ENCODE results near the gene ADRB2. TPM values are rescaled to one million over a fixed set of nuclear protein-coding genes. Genes with fewer than 3 reads are reported as not detected.

Gene ADRB2
- polyA plus RNA-seq, 1 donor = 0.57 TPM

GRCh38 chr5:148804393-148804792, 22.0 kb upstream of the ADRB2 start:
- no peaks in the 10 kb centered on the region for H3K9me3 ChIP-seq (ENCODE audit: control insufficient read depth, low read depth, low read length)
- no peak overlapping the region for H3K4me3 ChIP-seq (ENCODE audit: low read length)
- no peaks in the 10 kb centered on the region for H3K27me3 ChIP-seq (ENCODE audit: control insufficient read depth, insufficient read depth, low read length)
- no peaks in the 10 kb centered on the region for H3K36me3 ChIP-seq (ENCODE audit: control insufficient read depth, insufficient read depth, low read length)
- no peaks in the 10 kb centered on the region for H3K4me1 ChIP-seq (ENCODE audit: control insufficient read depth, insufficient read depth, low read length)
- no peak for DNase-seq
- H3K27ac ChIP-seq (ENCODE audit: low read length) = no peak overlapping the region
- 86% methylated on average over 5 of the region's 6 CpGs for WGBS (ENCODE audit: insufficient coverage, low lambda C conversion rate)

GRCh38 chr5:148805326-148806290, 20.8 kb upstream of the ADRB2 start:
- no peak overlapping the region for H3K27ac ChIP-seq (ENCODE audit: low read length)

DNA sequence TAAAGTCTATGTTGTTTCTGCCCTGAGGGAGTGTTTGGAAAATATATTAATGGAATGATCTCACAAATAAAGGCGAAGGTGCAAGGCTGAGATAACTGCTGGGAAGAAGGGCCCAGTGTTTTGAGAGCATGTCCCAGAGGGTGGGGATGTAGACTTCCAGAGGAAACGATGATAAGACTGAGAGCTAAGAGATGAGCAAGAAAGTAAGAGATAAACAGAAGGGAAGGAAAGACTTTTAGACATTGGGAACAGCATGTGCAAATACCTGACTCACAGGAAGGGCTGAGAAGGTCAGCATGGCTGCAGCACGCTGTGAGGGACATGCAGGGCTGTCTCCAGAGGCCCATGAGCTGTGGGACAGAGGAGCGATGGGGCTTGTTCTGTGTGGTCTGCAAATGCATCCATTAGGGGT, 19.9 kb upstream of the ADRB2 start:
- Histone ChIP-seq H3K27me3 (ENCODE audit: control insufficient read depth, insufficient read depth, low read length) (no peaks in the 10 kb centered on the region), H3K4me3 (ENCODE audit: low read length) (no peak overlapping the region), H3K4me1 (ENCODE audit: control insufficient read depth, insufficient read depth, low read length) (no peaks in the 10 kb centered on the region), H3K9me3 (ENCODE audit: control insufficient read depth, low read depth, low read length) (no peaks in the 10 kb centered on the region), H3K27ac (ENCODE audit: low read length) (no peak overlapping the region), H3K36me3 (ENCODE audit: control insufficient read depth, insufficient read depth, low read length) (no peaks in the 10 kb centered on the region)
- no CpG with 5 or more reads among the region's 4 CpGs for WGBS (ENCODE audit: insufficient coverage, low lambda C conversion rate)
- DNase-seq = no peak

More at GRCh38 chr5:148805326-148806290, 20.8 kb upstream of the ADRB2 start:
- Histone ChIP-seq H3K27me3 (ENCODE audit: control insufficient read depth, insufficient read depth, low read length) (no peaks in the 10 kb centered on the region), H3K4me1 (ENCODE audit: control insufficient read depth, insufficient read depth, low read length) (no peaks in the 10 kb centered on the region), H3K9me3 (ENCODE audit: control insufficient read depth, low read depth, low read length) (no peaks in the 10 kb centered on the region), H3K4me3 (ENCODE audit: low read length) (no peak overlapping the region), H3K36me3 (ENCODE audit: control insufficient read depth, insufficient read depth, low read length) (no peaks in the 10 kb centered on the region)
- no peak for DNase-seq
- 83% methylated on average over 2 of the region's 7 CpGs for WGBS (ENCODE audit: insufficient coverage, low lambda C conversion rate)

DNA sequence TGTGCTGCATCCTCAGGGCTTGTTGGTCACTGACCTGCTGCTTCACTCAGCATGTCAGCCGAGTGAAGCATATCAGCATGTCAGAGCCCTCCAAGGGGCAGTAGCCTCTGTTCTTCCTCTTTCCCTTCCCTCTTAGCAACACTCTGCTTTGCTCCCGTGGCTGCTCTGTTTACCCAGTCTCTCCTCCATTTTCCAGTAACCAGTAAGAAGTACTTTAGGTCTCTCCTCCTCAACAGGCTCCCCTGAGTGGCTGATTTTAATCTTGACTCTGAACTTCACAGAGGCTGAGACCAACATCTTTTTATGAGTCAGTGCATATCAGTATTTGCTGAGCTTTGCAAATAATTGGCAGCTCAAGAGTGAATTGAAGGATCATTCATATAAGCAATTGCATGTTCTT, 18.6 kb upstream of the ADRB2 start:
- peak in 1 of 2 donors; percentile 14 for DNase-seq
- 0% methylated on average over 1 of the region's 2 CpGs for WGBS (ENCODE audit: insufficient coverage, low lambda C conversion rate)
- Histone ChIP-seq H3K4me1 (ENCODE audit: control insufficient read depth, insufficient read depth, low read length) (no peaks in the 10 kb centered on the region), H3K9me3 (ENCODE audit: control insufficient read depth, low read depth, low read length) (no peaks in the 10 kb centered on the region), H3K36me3 (ENCODE audit: control insufficient read depth, insufficient read depth, low read length) (no peaks in the 10 kb centered on the region), H3K27me3 (ENCODE audit: control insufficient read depth, insufficient read depth, low read length) (no peaks in the 10 kb centered on the region), H3K27ac (ENCODE audit: low read length) (no peak overlapping the region), H3K4me3 (ENCODE audit: low read length) (no peak overlapping the region)

DNA sequence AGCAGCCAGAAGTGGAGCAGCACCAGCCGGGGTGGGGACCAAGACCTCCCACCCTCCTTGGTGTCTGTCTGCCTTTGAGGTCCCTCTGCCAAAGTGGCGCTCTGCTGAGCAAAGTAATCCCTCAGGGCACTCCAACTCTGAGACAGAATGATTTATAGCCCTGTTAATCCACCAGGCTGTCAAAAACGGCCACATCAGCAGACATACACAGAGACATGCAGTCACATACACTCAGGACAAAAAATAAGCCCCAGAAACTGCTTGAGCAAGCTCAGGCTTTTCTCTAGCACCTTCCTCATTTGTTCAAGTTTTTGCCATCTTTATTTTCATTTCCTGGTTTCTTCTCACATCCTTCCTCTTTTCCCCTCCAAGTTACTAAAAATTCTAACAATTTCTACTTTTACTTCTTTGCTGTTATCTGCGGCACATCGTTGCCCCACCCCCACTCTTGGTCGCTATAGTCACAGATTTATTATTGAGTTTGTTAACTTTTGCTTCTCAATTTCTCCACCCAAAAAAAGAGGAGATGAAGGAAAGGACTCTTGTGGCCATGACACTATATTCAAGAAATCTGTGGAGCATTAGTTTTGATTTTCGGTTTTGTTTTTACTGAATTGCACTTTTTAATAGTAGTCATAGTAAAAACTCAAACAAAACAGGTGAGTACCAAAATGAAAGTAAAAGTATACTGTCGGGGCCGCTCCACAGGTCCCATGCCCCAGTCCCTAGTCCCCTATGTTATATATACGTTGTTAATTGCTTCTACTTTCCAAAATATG, 17.4 kb upstream of the ADRB2 start:
- DNase-seq = peak in 1 of 2 donors; percentile 22
- H3K36me3 ChIP-seq (ENCODE audit: control insufficient read depth, insufficient read depth, low read length) = no peaks in the 10 kb centered on the region
- no peaks in the 10 kb centered on the region for H3K27me3 ChIP-seq (ENCODE audit: control insufficient read depth, insufficient read depth, low read length)
- 29% methylated on average over 3 of the region's 10 CpGs for WGBS (ENCODE audit: insufficient coverage, low lambda C conversion rate)
- H3K4me1 ChIP-seq (ENCODE audit: control insufficient read depth, insufficient read depth, low read length) = no peaks in the 10 kb centered on the region
- H3K4me3 ChIP-seq (ENCODE audit: low read length) = no peak overlapping the region
- no peaks in the 10 kb centered on the region for H3K9me3 ChIP-seq (ENCODE audit: control insufficient read depth, low read depth, low read length)
- H3K27ac ChIP-seq (ENCODE audit: low read length) = no peak overlapping the region

DNA sequence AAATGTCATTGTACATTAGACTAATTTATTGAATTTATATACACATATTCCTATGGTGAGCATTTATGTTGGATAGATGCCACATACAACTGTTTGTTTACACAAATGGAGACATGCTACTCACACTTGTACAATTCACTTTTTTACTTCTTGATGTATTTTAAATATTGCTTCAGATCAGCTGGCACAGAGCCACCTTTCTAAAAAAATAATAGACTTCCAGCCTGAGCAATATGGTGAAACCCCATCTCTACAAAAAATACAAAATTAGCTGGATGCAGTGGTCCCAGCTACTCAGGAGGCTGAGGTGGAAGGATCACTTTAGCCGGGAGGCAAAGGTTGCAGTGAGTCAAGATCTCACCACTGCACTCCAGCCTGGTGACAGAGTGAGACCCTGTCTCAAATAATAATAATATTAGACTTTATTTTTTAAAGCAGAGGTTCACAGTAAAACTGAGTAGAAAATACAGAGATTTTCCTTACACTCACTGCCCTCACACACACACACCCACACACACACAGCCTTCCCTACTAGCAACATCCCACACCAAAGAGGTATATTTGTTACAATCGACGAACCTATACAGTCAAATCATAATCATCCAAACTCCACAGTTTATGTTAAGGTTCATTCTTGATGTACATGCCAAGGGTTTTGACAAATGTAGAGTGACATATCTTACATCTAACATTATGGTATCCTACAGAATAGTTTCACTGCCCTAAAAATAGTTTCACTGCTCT, 16.5 kb upstream of the ADRB2 start:
- Histone ChIP-seq H3K9me3 (ENCODE audit: control insufficient read depth, low read depth, low read length) (no peaks in the 10 kb centered on the region), H3K27ac (ENCODE audit: low read length) (no peak overlapping the region), H3K36me3 (ENCODE audit: control insufficient read depth, insufficient read depth, low read length) (no peaks in the 10 kb centered on the region), H3K4me3 (ENCODE audit: low read length) (no peak overlapping the region), H3K4me1 (ENCODE audit: control insufficient read depth, insufficient read depth, low read length) (no peaks in the 10 kb centered on the region), H3K27me3 (ENCODE audit: control insufficient read depth, insufficient read depth, low read length) (peaks cover under 1% of the 10 kb centered on the region)
- DNase-seq = no peak
- whole genome bisulfite sequencing (ENCODE audit: insufficient coverage, low lambda C conversion rate) = no CpG with 5 or more reads among the region's 3 CpGs

- DNase-seq = no peak
- no peaks in the 10 kb centered on the region for H3K4me1 ChIP-seq (ENCODE audit: control insufficient read depth, insufficient read depth, low read length)
- WGBS (ENCODE audit: insufficient coverage, low lambda C conversion rate) = 86% methylated on average over 1 of the region's 2 CpGs
These were observed 15.6 kb upstream of the ADRB2 start for GRCh38 chr5:148810823-148811222.

DNA sequence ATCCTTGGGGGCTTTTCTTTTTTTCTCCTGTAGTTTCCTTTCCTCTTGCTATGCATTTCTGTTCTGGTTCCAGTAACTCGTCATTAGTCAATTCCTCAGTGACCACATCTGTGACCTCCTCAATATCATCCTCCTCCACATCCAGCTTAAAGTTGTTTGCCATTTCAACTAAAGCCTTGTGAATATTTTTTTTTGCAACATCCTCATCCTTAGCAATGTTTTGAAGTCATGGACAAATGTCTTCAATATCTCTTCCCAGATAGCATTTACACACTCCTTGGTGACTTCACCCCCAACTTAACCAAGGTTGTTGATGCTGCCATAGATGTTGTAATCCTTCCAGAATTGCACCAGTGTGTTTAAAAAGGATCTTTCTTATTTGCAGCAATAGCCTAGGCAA, 14.7 kb upstream of the ADRB2 start:
- WGBS (ENCODE audit: insufficient coverage, low lambda C conversion rate) = no CpG with 5 or more reads among the region's 1 CpG
- Histone ChIP-seq H3K27ac (ENCODE audit: low read length) (no peak overlapping the region), H3K4me1 (ENCODE audit: control insufficient read depth, insufficient read depth, low read length) (no peaks in the 10 kb centered on the region)

More at GRCh38 chr5:148810823-148811222, 15.6 kb upstream of the ADRB2 start:
- Histone ChIP-seq H3K9me3 (ENCODE audit: control insufficient read depth, low read depth, low read length) (no peaks in the 10 kb centered on the region), H3K27ac (ENCODE audit: low read length) (no peak overlapping the region), H3K27me3 (ENCODE audit: control insufficient read depth, insufficient read depth, low read length) (peaks cover 5% of the 10 kb centered on the region), H3K36me3 (ENCODE audit: control insufficient read depth, insufficient read depth, low read length) (no peaks in the 10 kb centered on the region), H3K4me3 (ENCODE audit: low read length) (no peak overlapping the region)

GRCh38 chr5:148815086-148815485, 11.3 kb upstream of the ADRB2 start:
- DNase-seq = no peak
- Histone ChIP-seq H3K9me3 (ENCODE audit: control insufficient read depth, low read depth, low read length) (no peaks in the 10 kb centered on the region), H3K4me1 (ENCODE audit: control insufficient read depth, insufficient read depth, low read length) (no peaks in the 10 kb centered on the region), H3K27ac (ENCODE audit: low read length) (no peak overlapping the region), H3K27me3 (ENCODE audit: control insufficient read depth, insufficient read depth, low read length) (peaks cover 7% of the 10 kb centered on the region), H3K36me3 (ENCODE audit: control insufficient read depth, insufficient read depth, low read length) (no peaks in the 10 kb centered on the region), H3K4me3 (ENCODE audit: low read length) (no peak overlapping the region)
- WGBS (ENCODE audit: insufficient coverage, low lambda C conversion rate) = 65% methylated on average over 2 of the region's 2 CpGs

More for the DNA sequence above, 14.7 kb upstream of the ADRB2 start:
- no peak for DNase-seq
- H3K4me3 ChIP-seq (ENCODE audit: low read length) = no peak overlapping the region
- H3K36me3 ChIP-seq (ENCODE audit: control insufficient read depth, insufficient read depth, low read length) = no peaks in the 10 kb centered on the region
- peaks cover 5% of the 10 kb centered on the region for H3K27me3 ChIP-seq (ENCODE audit: control insufficient read depth, insufficient read depth, low read length)
- no peaks in the 10 kb centered on the region for H3K9me3 ChIP-seq (ENCODE audit: control insufficient read depth, low read depth, low read length)

DNA sequence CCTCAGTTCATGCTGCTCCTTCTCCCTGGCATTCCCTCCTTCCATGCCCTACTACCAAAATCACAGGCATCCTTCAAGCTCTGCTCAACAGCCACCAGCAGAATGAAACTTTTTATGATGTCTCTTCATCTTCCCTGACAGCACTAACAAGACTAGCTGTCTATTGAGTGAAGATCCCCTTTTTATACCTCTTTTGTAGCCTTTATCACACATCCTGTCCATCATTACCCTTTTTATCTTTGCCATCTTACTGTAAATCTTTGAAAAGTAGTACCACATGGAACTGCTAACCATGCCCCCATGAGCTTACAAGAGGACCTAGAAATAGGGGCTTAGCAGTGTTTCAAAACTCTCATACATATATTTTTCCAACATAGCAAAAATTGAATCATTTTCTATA, 10.8 kb upstream of the ADRB2 start:
- Histone ChIP-seq H3K4me1 (ENCODE audit: control insufficient read depth, insufficient read depth, low read length) (no peaks in the 10 kb centered on the region), H3K27ac (ENCODE audit: low read length) (no peak overlapping the region), H3K27me3 (ENCODE audit: control insufficient read depth, insufficient read depth, low read length) (peaks cover 7% of the 10 kb centered on the region), H3K9me3 (ENCODE audit: control insufficient read depth, low read depth, low read length) (no peaks in the 10 kb centered on the region), H3K4me3 (ENCODE audit: low read length) (no peak overlapping the region), H3K36me3 (ENCODE audit: control insufficient read depth, insufficient read depth, low read length) (no peaks in the 10 kb centered on the region)
- DNase-seq = no peak

All from large intestine (tissue), 3 donors.